RWPE1 (cell line): ENCODE measurements around the gene HYOU1.
A peak's percentile ranks its signal among the peaks of the same experiment; 100 is the strongest.

Source experiments
- CTCF ChIA-PET: fragments of 350-600 bp; sonication (Branson Sonifier 250); formaldehyde crosslinking; extraction: SDS; loops from one replicate; lab custom pipeline; 2021; lab: Yijun Ruan, JAX
- POLR2A ChIA-PET: fragments of 400-600 bp; formaldehyde crosslinking; extraction: SDS; loops from one replicate; lab custom pipeline; 2020; ENCODE audit warnings: antibody characterized with exemption; ENCODE audit not compliant: low non-redundant PET; lab: Yijun Ruan, JAX
- DNase-seq: peaks from one replicate; pipeline ENCODE4 v3.0.0; 2012; ENCODE audit warnings: low spot score
- H3K27ac ChIP-seq: fragments of 450-650 bp; 2 replicates; pipeline ENCODE4 v1.5.1; 2017
- CTCF ChIP-seq: fragments of 450-650 bp; conservative IDR thresholded peaks from 2 replicates; pipeline ENCODE4 v1.5.1; 2017; ENCODE audit warnings: low read depth, mild to moderate bottlenecking

The HYOU1 gene

GRCh38 chr11:119085437-119085847, 28.4 kb upstream of the HYOU1 start:
- CTCF ChIA-PET, result interaction anchor here (0.6 to 0.8 kb wide), 3 partner anchors 8 to 24 kb away, joined by 3 to 4 read pairs (median 3); a partner anchor contains a TSS
- no peak for TF ChIP-seq CTCF

DNA sequence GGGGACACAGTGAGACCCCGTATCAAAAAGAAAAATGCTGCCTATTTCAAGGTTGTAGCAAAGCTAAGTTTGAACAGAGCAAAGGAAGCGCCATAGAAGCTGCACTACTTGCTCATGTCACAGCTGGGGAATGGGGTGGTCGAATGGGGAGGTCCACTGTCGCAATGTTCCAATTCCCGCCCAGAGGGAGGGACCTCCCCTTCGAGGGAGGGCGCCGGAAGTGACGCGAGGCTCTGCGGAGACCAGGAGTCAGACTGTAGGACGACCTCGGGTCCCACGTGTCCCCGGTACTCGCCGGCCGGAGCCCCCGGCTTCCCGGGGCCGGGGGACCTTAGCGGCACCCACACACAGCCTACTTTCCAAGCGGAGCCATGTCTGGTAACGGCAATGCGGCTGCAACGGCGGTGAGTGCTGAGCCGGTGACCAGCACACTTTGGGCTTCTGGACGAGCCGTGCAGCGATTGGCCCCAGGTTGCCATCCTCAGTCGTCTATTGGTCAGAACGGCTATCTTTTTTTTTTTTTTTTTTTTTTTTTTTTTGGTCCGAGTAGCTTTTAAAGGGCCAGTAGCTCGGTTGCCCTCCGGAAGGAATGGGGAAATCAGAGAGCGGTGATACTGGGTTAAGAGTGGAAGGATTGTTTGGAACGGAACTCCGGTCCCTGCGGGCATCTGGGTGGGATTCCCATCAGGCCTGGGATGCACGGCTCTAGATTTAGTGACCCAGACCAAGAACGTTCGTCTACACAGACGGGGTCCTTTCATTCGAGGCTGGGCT, 27.8 kb upstream of the HYOU1 start, which contains the start of gene HMBS:
Gene HMBS, plus strand, starts transcription at position 219 of the 774 bp plus-strand sequence. Its CDS starts 153 bp downstream, at position 372.
- peak; percentile 89 for DNase-seq

More at GRCh38 chr11:119085437-119085847, 28.4 kb upstream of the HYOU1 start:
- no peak for DNase-seq
- peak overlapping the region; percentile 88 for H3K27ac ChIP-seq
- POLR2A ChIA-PET, result interaction anchor here (0.6 to 1.8 kb wide), 11 partner anchors 12 to 1833 kb away, joined by 3 to 23 read pairs (median 8); partner anchors contain the start of genes DPAGT1 and VPS11

DNA sequence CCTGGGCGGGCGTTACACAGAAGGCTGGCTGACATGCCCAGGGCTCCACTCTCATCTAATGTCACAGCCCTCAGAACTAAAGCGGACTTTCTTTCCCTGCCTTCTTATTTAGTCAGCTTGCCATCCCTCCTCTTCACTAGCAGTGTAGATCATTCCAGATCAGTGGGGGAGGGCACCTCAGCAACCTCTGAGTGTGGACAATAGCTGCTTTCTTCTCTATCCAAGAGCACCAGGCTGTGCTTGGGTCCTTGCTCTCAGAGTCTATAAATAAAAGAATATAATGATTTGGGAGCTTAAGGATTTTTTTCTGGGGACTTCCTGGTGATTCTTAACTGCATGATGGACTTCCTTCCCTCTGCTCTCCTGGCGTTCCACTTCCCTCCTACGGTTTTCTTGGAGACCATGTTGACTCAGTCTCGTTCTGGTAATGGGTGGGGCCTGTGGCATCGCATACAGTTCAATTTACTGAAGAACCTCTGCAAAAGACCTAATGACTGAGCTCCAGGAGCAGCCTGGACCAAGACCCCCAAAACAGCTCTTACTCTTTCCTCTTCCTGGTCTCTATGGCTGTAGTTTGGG, 24.8 kb upstream of the HYOU1 start:
- DNase-seq, result no peak
- ChIA-PET CTCF (no interaction called here), POLR2A (no interaction called here)
- no peak for TF ChIP-seq CTCF
- H3K27ac ChIP-seq, result peak overlapping the region; percentile 36

More for the DNA sequence above, 27.8 kb upstream of the HYOU1 start, which contains the start of gene HMBS:
- H3K27ac ChIP-seq, result peak within 1 kb of the TSS; percentile 88
- ChIA-PET POLR2A (interaction anchor here (0.6 to 1.8 kb wide), 12 partner anchors 10 to 1832 kb away, joined by 3 to 23 read pairs (median 8); partner anchors contain the start of gene VPS11), CTCF (interaction anchor here (0.6 to 0.8 kb wide), 3 partner anchors 9 to 23 kb away, joined by 3 to 4 read pairs (median 3); a partner anchor contains a TSS)
- TF ChIP-seq CTCF, result no peak

DNA sequence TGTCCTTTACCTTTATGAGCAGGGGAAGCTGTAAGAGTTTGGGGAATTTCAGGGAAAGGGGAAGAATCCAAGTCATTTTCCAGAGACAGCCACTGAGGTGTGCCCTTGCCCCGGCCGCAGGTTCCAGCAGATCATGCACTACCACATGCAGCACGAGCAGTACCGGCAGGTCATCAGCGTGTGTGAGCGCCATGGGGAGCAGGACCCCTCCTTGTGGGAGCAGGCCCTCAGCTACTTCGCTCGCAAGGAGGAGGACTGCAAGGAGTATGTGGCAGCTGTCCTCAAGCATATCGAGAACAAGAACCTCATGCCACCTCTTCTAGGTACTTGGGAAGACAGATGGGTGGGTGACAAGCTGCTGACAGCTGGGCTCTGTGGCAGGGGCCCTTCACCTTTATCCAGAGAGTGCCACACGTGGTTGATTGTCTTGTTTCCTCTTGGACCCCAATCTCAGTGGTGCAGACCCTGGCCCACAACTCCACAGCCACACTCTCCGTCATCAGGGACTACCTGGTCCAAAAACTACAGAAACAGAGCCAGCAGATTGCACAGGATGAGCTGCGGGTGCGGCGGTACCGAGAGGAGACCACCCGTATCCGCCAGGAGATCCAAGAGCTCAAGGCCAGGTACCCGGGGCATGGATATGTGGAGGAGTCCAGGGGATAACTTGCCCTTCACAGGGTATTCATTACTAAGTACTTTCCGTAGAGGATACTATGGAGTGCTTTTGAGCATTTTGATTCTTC, 21.8 kb upstream of the HYOU1 start:
- POLR2A ChIA-PET, result interaction anchor here (0.6 kb wide), 1 partner anchor 9 kb away, joined by 3 read pairs; no protein-coding TSS in a partner anchor
- CTCF ChIA-PET, result interaction anchor here (0.6 kb wide), 1 partner anchor 11 kb away, joined by 4 read pairs; the partner anchor contains the start of gene VPS11
- no peak for TF ChIP-seq CTCF
- DNase-seq, result no peak
- 0 out of 2 replicates have a peak overlapping the region, but pooled peaks have one; percentile 2 for H3K27ac ChIP-seq

DNA sequence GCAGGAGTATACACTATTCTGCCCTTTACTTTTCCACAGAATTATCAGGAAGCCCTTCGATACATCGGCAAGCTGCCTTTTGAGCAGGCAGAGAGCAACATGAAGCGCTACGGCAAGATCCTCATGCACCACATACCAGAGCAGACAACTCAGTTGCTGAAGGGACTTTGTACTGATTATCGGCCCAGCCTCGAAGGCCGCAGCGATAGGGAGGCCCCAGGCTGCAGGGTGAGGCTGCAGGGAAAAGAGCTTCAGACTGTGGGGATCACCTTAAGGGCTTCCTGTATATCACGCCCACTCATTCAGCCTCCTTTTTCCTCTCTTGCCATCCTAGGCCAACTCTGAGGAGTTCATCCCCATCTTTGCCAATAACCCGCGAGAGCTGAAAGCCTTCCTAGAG, 20.8 kb upstream of the HYOU1 start:
- no peak for TF ChIP-seq CTCF
- ChIA-PET POLR2A (interaction anchor here (0.5 kb wide), 1 partner anchor 1135 kb away, joined by 3 read pairs; no protein-coding TSS in a partner anchor), CTCF (interaction anchor here (0.6 kb wide), 1 partner anchor 88 kb away, joined by 3 read pairs; no protein-coding TSS in a partner anchor)
- H3K27ac ChIP-seq, result peak overlapping the region; percentile 2; the same call in 1 of the 2 replicates
- no peak for DNase-seq
